ENCODE measurements around the gene MGAT3.

GRCh38 chr22:39456522-39457197, at the start of gene MGAT3:
- TF ChIP-seq NFATC3 (CRISPR knock-in tag; IDR thresholded peaks at IDR 0.05) (no peak), YY1 (IDR thresholded peaks at IDR 0.05; ENCODE audit: insufficient read depth, insufficient replicate concordance, low read depth, low read length) (no peak), EZH2 (conservative IDR thresholded peaks at IDR 0.05; ENCODE audit: low read depth, low read length) (no peak)
- TF ChIP-seq, protein P1, sequence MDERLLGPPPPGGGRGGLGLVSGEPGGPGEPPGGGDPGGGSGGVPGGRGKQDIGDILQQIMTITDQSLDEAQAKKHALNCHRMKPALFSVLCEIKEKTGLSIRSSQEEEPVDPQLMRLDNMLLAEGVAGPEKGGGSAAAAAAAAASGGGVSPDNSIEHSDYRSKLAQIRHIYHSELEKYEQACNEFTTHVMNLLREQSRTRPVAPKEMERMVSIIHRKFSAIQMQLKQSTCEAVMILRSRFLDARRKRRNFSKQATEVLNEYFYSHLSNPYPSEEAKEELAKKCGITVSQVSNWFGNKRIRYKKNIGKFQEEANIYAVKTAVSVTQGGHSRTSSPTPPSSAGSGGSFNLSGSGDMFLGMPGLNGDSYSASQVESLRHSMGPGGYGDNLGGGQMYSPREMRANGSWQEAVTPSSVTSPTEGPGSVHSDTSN (CRISPR knock-in tag; IDR thresholded peaks at IDR 0.05), result no peak
